ENCODE measurements around the gene SPIN2B.
A peak's percentile ranks its signal among the peaks of the same experiment; 100 is the strongest.
"Not testable (repeated sequence)": the region's sequence is repeated elsewhere in the genome, so short reads cannot be mapped to it uniquely, and the experiment has no call there.

SPIN2B gene

GRCh38 chrX:57121162-57121755 lies at the start of gene SPIN2B:
SPIN2B (minus strand) TSS chrX:57121548.
- peak; percentile 87 for DNase-seq

DNA sequence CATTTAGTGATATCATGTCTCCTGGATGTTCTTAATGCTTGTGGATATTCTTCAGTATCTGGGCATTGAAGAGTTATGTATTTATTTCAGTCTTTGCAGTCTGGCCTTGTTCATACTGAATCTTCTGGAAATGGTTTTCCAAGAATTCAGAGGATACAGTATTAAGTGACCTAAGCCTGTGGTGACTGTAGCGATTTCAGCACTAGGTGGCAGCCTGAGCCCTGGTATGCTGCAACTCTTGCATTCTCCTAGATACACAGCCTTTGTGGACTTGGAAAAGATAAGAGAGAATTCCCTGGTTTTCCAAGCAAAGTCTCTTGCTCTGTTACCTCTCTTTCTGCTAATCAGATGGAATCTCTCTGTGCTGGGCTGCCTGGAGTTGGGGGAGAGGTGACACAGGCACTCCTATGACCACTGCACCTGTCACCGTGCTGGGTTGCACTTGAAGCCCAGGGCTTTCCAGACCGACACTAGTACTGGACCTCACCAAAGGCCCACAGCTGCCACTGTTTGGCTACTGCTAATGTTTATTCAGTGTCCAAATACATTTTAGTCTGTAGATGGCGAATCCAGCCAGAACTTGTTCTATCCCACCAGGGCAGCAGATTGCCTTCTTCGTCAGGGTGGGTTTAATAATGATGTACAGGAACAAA lies 35.2 kb upstream of the SPIN2B start:
- DNase-seq, result no peak

DNA sequence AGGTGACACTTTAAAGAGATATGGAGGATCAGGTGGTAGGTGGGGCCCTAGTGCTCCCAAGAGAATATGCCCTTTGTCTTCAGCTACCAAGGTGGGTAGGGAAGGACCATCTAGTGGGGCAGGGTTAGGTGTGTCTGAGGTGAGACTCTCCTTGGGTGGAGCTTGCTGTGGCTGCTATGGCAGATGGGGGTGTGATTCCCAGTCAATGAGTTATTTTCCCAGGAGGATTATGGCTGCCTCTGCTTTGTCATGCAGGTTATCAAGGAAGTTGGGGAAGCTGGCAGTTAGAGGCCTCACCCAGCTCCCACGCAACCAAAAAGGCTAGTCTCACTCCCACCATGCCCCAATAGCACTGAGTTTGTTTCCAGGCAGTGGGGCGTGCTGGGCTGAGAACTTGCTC lies 33.8 kb upstream of the SPIN2B start:
- DNase-seq, result no peak

GRCh38 chrX:57152222-57152621 lies 30.9 kb upstream of the SPIN2B start:
- not testable (repeated sequence) for DNase-seq

GRCh38 chrX:57138674-57139073 lies 17.3 kb upstream of the SPIN2B start:
- DNase-seq, result no peak

DNA sequence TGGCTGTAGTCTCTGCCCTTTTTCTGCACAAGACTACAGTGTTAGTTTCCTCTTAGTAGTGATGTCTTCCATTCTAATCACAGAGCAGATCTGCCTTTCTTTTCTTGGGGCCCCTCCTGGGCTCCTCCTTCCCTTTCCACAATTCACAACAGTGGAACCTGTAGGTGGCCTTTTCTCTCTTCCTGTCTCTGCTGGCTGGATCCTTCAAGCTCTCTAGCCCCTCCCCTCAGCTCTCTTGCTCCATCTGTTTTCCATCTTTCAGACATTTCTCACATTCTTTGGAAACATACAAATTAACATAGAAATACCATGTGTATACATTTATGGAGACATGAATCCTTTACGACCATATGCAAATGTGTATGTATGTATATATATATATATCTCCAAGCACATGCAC lies 16.2 kb upstream of the SPIN2B start:
- no peak for DNase-seq

DNA sequence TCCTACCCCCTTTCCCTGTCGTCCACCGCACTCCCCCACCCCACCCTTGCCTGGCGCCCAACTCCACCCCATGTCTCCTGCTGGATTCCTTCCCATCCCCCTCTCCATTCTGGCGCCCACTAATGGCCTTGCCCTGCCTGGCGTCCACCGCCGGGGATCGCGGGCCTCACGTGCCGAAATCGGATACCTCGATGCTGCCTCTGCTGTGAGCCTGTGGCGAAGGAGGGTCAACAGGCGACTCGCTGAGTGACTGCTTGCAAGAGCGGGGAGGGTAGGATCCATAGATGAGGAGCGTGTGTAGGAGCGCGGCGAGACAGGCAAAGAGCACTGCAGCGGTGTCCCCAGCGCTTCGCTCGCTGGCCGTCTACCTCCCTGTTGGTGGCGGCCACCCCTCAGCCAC lies 15.7 kb upstream of the SPIN2B start, which contains the start of gene SPIN2A:
Gene SPIN2A, minus strand, starts transcription at position 325 of the 400 bp plus-strand sequence. CDS start 800 bp downstream, outside the sequence.
- DNase-seq, result not testable (repeated sequence)

GRCh38 chrX:57136589-57136988 lies 15.2 kb upstream of the SPIN2B start:
- DNase-seq, result not testable (repeated sequence)

DNA sequence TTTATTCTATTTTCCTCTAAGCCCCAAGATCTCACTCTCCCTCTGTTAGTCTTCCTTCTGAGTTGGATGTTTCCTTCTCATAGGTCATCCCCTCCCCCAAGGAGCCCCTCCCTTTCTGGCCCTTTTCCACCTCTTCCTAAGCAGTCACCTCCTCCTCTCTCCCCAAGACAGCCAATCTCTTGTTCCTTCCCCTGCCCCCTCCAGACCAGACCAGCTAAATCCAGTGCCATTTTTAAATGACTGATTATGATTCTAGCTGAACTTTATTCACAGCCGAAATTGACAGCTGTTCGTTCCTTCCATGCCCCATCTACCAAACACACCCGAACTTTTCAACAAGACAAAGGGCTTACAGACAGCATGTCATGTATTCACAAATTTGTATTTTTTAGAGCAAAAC lies 13.9 kb upstream of the SPIN2B start:
- DNase-seq, result no peak

GRCh38 chrX:57134702-57135101 lies 13.4 kb upstream of the SPIN2B start:
- DNase-seq, result no peak

DNA sequence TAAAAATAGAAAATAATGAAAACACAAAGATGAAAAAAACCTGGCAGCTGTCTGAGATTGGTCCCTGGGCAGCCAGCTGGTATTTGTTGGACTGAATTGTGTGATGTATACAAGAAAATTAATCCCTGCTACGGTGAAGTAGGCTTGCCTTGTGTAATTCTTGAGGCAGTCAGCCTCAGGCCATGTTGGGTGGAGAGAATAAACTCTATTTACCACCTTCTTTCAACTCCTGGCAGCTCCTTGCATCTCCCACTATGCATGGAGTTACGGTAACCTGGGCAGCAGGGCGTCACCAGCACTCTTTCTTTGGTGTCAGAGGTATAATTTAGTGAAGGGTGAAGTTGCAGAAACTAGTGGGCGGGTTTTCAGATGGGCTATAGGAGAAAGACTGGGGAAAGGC lies 12.4 kb upstream of the SPIN2B start:
- no peak for DNase-seq

DNA sequence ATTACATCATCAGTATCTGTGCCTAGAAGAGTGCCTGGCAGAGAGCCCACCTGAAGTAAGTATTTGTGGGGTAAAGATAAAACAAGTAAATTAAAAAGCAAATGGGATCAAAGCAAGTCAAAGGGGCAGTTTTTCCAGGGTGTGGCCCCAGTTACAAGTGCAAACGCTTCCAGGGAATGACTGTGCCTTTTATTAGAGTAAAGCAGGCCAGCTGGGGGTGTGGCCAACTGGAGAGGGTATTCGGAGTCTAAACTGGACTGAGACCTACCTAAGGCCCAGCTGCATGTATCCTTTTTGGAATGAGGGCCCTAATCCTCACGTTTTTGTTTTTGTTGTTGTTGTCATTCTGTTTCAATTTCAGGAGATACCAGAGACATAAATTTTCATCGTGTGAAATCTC lies 11.9 kb upstream of the SPIN2B start:
- not testable (repeated sequence) for DNase-seq

DNA sequence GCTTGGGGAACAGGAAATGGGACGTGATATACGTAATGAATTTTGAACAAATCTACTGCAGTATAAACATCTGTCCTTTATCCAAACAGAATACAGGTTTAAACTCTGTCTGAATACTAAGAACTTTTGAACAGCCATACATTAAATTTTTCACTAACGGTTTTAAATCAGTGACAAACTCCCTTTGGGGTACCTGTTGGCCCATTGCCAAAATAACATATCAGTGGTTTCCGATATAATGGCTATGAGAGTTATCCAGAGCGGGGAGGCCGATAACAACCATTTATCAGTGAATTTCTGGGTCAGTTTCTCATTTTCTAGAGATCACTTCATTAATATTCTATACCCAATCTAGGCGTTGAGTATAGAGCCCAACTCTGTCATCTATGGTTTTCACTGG lies 10.7 kb upstream of the SPIN2B start:
- no peak for DNase-seq

DNA sequence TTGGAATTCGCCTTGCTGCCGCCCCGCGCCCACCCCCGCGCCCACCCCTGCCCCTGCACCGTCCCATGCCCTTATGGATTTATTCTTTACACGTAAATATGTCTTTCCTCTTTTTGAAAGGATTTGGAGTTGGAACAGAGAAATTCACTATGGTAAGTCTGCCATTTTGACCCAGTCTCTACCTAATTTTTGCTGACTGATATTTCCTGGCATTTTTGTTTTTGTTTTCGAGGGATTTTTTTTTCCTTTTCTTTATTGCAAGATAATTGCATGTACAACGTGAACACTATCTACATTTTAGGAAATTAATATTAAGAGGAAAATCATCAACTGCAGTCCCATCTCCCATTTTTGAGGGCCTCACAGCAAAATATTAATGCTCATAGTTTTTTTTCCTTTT lies 468 bp upstream of the SPIN2B start:
- DNase-seq, result no peak

- DNase-seq, result not testable (repeated sequence)
These were observed 658 bp downstream of the SPIN2B start for GRCh38 chrX:57120619-57121161.

DNA sequence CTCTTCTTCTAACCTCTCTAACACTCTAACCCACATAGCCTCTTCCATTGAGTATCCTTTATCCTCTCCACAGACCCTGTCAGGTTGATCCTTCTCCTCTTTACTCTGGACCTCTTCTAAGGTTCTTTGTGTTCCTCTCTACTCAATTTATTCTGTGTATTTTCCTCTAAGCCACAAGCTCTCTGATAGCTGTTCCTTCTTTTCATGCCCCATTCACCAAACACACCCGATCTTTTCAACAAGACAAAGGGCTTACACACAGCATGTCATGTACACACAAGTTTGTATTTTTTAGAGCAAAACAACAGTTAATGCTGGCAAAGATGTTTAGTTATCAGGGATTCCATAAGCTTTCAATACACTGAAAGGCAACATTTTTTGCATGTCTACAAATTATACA lies 1.9 kb downstream of the SPIN2B start:
- DNase-seq, result no peak

DNA sequence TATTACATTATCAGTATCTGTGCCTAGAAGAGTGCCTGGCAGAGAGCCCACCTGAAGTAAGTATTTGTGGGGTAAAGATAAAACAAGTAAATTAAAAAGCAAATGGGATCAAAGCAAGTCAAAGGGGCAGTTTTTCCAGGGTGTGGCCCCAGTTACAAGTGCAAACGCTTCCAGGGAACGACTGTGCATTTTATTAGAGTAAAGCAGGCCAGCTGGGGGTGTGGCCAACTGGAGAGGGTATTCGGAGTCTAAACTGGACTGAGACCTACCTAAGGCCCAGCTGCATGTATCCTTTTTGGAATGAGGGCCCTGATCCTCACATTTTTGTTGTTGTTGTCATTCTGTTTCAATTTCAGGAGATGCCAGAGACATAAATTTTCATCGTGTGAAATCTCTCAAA lies 3.8 kb downstream of the SPIN2B start:
- DNase-seq, result not testable (repeated sequence)

DNA sequence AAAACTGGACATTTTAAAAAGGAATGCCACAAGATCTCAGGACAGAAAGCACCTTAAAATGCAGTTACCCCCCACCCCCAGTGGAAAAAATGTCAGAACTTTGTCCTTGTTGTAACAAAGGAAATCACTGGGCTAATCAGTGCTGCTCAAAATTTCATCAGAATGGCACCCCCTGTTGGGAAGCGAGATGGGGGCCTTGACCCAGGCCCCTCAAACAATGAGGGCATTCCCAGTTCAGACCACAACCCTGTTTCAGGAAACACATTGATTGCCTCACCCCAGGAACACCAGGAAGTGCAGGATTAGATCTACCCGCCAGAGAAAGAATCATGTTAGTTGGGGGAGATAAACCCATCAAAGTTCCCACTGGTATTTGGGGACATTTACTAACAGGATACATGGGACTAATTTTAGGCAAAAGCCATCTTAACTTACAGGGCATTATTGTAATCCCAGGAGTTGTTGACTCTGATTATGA lies 16.4 kb downstream of the SPIN2B start:
- no peak for DNase-seq

GRCh38 chrX:57104406-57104805 lies 16.9 kb downstream of the SPIN2B start:
- DNase-seq, result no peak

DNA sequence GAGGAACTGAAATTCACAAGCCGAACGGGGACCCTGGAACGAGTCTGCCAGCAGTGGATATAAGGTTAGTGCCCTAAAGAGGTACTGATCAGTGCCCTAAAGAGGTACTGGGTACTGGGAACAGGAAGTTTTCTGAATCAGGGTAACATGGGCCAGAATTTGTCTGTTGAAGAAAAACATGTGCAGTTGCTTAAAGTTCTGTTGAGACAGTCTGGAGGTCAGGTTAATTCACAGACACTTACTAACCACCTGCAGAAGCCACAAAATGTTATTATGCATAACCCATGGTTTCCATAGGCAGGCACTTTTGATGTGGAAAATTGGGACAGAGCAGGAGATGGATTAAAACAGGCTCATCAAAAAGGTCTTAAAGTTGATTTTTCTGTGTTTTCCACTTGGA lies 17.9 kb downstream of the SPIN2B start:
- no peak for DNase-seq

DNA sequence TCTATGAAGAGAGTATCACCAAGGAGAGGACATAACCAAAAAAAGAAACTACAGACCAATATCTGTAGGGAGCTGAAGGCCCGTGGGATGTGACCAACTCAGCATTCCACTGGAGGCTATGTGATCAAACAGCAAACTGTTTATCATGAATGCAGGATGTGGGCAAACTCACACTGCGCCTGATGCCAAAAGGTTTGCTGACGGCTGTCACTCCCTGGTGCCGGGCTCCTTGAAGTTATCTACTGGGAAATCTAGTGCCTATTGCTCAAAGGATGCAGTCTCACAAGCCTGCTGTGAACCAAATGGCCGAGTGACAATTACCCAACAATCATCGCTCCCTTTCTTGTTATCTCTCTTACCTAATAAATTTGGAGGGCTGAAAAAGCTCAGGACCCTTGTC lies 18.4 kb downstream of the SPIN2B start:
- DNase-seq, result not testable (repeated sequence)

DNA sequence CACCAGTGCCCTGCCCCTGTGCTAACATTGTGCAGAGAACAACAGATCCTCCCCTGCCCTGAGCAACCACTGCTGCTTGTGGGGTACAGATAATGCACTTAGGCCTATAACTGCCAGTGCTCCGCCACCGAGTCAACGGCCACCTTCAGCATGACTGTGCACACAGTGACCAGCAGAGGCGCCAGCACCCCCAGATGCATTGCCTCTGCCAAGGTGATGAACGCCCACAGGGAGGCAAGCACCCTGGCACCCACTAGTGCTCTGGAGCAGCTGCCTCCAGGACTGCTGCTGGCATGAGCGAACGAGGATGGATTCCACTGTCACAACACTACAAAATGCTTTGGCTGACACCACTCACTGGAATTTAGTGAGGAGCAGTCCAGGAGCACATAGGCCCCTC lies 38.2 kb downstream of the SPIN2B start:
- DNase-seq, result no peak

- DNase-seq, result no peak
These were observed 46.9 kb downstream of the SPIN2B start for GRCh38 chrX:57074458-57074857.

- DNase-seq, result no peak
These were observed 51.0 kb downstream of the SPIN2B start for GRCh38 chrX:57070185-57070984.
